ENCODE data around the gene LYPD6B.

LYPD6B gene

GRCh38 chr2:149122516-149122915, 84.0 kb downstream of the LYPD6B start:
- no peak for DNase-seq (ENCODE audit: low read depth)

GRCh38 chr2:149125031-149125725, 86.7 kb downstream of the LYPD6B start:
- no peak for DNase-seq (ENCODE audit: low read depth)

GRCh38 chr2:149129433-149129832, 90.9 kb downstream of the LYPD6B start:
- DNase-seq (ENCODE audit: low read depth) = no peak

GRCh38 chr2:149132339-149132738, 93.8 kb downstream of the LYPD6B start:
- no peak for DNase-seq (ENCODE audit: low read depth)

- DNase-seq (ENCODE audit: low read depth) = no peak
These were observed 94.4 kb downstream of the LYPD6B start for GRCh38 chr2:149132901-149133300.

GRCh38 chr2:149134335-149134923, 95.9 kb downstream of the LYPD6B start:
- DNase-seq (ENCODE audit: low read depth) = no peak

- DNase-seq (ENCODE audit: low read depth) = no peak
These were observed 97.6 kb downstream of the LYPD6B start for GRCh38 chr2:149136111-149136510.

- DNase-seq (ENCODE audit: low read depth) = no peak
These were observed 102.5 kb downstream of the LYPD6B start for GRCh38 chr2:149141046-149141445.

GRCh38 chr2:149143734-149144133, 105.2 kb downstream of the LYPD6B start:
- DNase-seq (ENCODE audit: low read depth) = no peak

GRCh38 chr2:149145314-149146295, 107.1 kb downstream of the LYPD6B start:
- DNase-seq (ENCODE audit: low read depth) = no peak

GRCh38 chr2:149146876-149147275, 108.4 kb downstream of the LYPD6B start:
- DNase-seq (ENCODE audit: low read depth) = no peak

- no peak for DNase-seq (ENCODE audit: low read depth)
These were observed 109.9 kb downstream of the LYPD6B start for GRCh38 chr2:149148194-149149006.

- no peak for DNase-seq (ENCODE audit: low read depth)
These were observed 110.5 kb downstream of the LYPD6B start for GRCh38 chr2:149149007-149149297.

- DNase-seq (ENCODE audit: low read depth) = no peak
These were observed 114.0 kb downstream of the LYPD6B start for GRCh38 chr2:149152469-149152953.

- DNase-seq (ENCODE audit: low read depth) = no peak
These were observed 116.9 kb downstream of the LYPD6B start for GRCh38 chr2:149155196-149155969.

- no peak for DNase-seq (ENCODE audit: low read depth)
These were observed 117.5 kb downstream of the LYPD6B start for GRCh38 chr2:149155988-149156387.

GRCh38 chr2:149156971-149157740, 118.7 kb downstream of the LYPD6B start:
- no peak for DNase-seq (ENCODE audit: low read depth)

GRCh38 chr2:149158957-149159356, 120.5 kb downstream of the LYPD6B start:
- DNase-seq (ENCODE audit: low read depth) = no peak

- no peak for DNase-seq (ENCODE audit: low read depth)
These were observed 121.7 kb downstream of the LYPD6B start for GRCh38 chr2:149160195-149160594.

GRCh38 chr2:149160701-149161217, 122.3 kb downstream of the LYPD6B start:
- DNase-seq (ENCODE audit: low read depth) = no peak
